HG03460 (cell line): ENCODE results near the gene PLK1.
A peak's percentile ranks its signal among the peaks of the same experiment; 100 is the strongest.
"Not testable (repeated sequence)": the region's sequence is repeated elsewhere in the genome, so short reads cannot be mapped to it uniquely, and the experiment has no call there.

Source experiments
- ATAC-seq: cut with Tn5 transposase; IDR thresholded peaks from one replicate; pipeline ENCODE4 v1.9.1; 2021; ENCODE audit not compliant: unreplicated experiment

Gene PLK1

DNA sequence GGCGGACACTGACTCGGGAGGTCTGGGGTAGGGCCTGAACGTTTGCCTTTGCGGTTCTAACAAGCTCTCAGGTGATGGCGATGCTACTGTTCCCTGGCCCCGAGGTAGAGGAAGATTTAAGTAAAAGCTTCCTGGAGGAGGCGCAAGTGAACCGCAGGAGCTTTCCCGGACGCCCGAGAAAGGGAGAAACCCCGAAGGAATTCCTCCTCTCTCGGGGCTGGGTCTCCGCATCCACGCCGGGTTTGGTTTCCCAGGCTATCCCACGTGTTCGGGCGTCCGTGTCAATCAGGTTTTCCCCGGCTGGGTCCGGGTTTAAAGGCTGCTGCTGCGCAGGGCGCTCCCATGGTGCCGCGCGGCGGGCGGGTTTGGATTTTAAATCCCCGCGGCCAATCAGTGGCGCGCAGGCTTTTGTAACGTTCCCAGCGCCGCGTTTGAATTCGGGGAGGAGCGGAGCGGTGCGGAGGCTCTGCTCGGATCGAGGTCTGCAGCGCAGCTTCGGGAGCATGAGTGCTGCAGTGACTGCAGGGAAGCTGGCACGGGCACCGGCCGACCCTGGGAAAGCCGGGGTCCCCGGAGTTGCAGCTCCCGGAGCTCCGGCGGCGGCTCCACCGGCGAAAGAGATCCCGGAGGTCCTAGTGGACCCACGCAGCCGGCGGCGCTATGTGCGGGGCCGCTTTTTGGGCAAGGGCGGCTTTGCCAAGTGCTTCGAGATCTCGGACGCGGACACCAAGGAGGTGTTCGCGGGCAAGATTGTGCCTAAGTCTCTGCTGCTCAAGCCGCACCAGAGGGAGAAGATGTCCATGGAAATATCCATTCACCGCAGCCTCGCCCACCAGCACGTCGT, at the start of gene PLK1:
PLK1 (plus strand) TSS at position 460 of the 844 bp plus-strand sequence; CDS start at position 504, 44 bp downstream.
- peak; percentile 88 for ATAC-seq

DNA sequence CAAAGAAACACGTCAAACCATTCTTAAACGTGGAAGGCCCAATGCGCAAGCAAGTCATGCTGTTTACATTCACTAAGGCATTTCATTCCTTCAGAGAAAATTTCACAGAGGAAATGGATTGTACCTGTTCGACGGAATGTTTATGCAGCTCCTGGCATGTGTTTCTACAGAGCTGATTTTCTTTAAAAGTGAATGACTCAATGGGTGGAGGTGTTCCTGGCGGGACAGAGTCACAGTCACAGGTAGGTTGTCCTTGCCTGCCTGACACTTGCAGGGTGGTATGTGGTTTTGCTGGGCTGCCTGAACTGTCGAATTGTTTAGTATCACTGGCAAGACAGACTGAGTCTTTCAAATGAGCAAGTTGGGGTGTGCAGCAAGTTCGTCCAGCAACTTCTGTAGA, 49.2 kb upstream of the PLK1 start:
- ATAC-seq = no peak

GRCh38 chr16:23631874-23632273, 46.8 kb upstream of the PLK1 start:
- not testable (repeated sequence) for ATAC-seq

DNA sequence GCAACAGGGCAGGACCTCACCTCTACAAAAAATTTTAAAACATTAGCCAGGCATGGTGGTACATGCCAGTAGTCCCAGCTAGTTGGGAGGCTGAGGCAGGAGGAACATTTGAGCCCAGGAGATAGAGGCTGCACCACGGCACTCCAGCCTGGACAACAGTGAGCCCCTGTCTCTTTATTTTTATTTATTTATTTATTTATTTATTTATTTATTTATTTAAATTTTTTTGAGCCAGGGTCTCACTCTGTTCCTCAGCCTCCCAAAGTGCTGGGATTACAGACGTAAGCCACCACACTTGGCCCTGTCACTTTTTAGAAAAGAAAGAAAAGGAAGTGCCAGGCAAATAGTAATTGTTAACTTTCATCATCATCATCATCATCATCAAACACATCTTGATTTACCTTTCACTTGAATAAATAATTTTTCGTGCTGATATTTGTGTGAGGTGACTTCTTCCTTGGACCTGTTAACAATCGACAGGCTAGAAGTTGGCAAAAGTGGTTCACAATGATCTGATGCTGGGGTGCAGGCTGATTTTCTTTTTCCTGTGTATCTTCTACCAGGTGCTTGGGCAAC, 44.1 kb upstream of the PLK1 start:
- no peak for ATAC-seq

- ATAC-seq = no peak
These were observed 42.7 kb upstream of the PLK1 start for GRCh38 chr16:23635958-23636357.

DNA sequence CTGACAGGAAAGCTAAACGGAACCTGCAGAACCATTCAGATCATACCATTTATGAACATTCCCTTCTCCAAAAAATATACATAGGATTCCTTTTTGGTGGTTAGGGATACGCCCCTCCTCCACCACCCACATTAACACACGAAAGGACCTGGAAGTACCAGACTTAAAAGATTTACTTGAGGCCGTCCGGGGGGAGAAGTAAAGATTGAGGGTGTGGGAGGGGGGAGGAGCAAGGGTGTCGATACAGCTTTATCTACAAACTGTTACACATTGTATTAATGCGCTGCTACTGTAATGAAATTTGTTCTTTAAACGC, 38.1 kb upstream of the PLK1 start:
- no peak for ATAC-seq

DNA sequence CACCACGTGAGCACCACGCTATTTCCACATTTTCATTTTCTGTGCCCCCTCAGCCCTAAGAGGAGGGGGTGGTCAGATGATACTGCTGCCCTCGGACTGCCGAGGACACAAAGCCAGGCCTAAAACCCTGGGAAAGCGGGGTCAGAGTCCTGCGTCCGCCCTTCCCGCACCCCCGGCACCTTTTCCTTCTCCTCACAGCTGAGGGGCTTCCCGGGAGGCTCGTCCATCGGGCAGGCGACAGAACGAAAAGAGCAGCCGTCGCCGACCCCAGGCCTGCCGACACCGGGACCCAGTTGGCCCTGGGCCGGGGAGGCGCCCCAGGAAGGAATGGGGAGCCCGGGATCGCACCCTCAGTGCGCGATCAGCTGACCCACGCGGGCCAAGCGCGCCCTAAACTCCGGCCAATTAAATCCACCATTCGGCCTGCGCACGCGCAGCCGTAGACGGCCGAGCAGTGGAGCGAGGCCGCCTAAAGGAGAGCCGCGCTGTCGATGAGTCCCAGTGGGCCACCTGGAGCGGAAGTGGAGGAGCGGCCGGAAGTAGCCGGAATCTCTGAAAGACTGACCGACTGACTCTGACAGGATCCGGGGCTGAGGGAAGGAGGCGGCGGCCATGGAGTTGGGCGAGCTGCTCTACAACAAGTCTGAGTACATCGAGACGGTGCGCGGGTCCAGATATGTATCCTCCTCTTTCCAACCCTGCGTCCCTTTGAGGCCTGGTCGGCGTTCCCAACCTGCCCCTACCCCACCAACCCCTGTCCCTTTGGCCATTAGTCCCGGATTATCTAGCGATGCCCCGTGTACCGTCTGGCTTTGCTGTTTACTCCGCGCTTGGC, 37.5 kb upstream of the PLK1 start, which contains the start of the genes DCTN5 and PALB2:
DCTN5 (plus strand) TSS at position 536 of the 835 bp plus-strand sequence; CDS start at position 613, 77 bp downstream.
PALB2 (minus strand) TSS at position 380 of the 835 bp plus-strand sequence; CDS start at position 227, 153 bp downstream.
- peak; percentile 96 for ATAC-seq

GRCh38 chr16:23642246-23642774, 36.4 kb upstream of the PLK1 start:
- ATAC-seq = no peak

- no peak for ATAC-seq
These were observed 27.8 kb upstream of the PLK1 start for GRCh38 chr16:23650674-23651416.

DNA sequence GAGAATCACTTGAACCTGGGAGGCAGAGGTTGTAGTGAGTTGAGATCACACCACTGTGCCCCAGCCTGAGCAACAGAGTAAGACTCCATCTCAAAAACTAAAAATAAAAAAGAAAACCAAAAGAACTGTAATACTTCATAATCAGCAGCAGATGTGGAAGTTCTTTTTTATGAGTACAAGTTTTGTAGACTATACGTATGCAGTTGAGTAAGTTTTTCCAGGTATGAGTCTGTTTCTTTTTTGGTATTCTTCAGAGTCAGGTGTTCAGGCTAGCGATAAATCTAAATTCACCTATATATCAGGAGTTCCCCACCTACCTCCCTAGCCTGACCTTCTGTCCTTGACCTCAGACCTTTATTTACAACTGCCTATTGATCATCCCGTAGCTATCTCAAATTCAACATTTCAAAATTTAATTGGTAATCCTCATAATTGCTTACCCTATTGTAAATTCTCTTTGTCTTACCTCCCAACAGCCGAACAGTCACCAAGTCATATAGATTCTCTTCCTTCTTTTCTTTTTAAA, 26.7 kb upstream of the PLK1 start:
- ATAC-seq = no peak

DNA sequence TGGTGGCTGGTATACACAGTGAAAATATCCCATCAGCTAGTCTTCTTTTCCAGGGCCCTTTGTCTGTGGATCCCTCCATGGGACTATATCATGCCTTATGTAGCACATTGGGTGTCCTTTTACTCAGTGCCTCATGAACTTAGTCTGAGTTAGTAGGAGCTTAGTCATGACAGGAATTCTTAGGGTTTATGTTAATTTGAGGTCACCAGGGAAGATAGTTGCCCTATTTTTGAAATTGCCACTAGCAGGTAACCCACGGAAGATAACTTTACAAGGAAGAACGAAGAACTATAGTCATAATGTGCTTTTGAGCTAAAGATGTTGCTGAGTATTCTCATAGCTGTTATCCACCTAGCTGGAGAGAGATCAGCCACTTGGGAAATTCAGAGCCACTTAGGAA, 14.8 kb upstream of the PLK1 start:
- ATAC-seq = no peak

DNA sequence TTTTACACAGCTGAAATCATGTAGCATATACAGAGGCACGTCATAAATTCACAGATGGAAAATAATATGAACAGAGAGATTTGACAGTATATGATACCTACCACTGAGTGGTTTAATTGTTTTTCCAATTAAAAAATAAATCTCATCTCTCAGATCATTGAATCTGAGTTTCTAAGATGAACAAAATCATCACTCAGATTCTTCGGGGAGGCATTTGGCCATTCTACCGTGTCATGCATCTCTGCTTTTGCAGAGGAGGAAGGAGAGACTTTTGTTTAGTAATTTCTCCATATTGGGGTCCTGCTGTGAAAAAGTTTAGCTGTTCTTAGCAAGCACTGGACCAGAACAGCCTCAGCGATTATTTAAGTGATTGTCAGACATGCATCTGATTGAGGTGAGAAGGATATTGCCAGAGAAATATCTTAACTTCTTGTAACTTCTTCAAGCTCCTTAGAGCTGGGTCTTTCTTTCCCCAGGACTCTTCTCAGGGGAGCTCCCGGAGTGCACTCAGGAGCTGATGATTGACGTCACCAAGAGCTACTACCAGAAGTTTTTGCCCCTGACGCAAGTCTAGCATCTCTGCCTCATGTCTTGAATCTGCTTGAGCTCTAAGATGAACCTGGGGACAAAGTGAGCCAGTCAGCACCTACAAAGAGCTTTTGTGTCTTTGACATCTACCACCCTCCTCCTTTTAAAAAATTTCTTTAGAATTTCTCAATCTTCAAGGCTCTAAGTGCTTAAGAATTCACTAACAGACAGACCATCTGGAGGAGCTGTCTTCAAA, 11.9 kb upstream of the PLK1 start:
- ATAC-seq = no peak

- ATAC-seq = no peak
These were observed 11.4 kb upstream of the PLK1 start for GRCh38 chr16:23667355-23667659.

GRCh38 chr16:23668225-23668624, 10.5 kb upstream of the PLK1 start:
- ATAC-seq = no peak

- ATAC-seq = no peak
These were observed 9.8 kb upstream of the PLK1 start for GRCh38 chr16:23668873-23669272.

DNA sequence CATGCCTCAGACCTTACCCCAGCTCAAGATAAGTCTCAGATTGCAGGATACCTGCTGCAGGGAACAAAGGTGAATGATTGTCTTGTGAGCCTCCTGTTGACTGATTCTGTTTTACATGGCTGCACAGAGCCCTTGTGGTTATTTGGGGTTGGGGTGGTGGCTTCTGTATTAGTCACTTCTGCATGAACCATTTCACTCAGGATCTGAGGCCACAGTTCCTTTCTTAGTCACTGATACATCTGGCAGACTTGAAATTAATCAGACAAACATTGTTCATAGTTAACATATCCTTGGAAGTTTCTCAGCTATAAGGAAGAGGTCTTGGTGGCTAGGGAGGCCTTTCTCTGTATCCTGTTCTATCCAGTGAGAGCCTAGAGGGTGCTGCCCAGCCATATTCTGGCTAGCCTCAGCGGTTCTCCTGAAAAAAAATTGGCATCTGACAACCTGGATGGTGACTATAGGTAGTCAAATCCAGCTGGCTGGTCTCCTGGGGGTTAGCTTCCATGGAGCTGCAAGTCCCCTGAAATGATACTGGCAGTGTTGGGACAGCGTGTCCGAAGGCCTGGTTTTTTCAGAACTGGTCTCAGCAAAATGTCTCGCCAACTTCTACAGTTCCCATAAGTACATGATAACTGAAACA, 8.4 kb upstream of the PLK1 start:
- ATAC-seq = peak; percentile 96

- ATAC-seq = no peak
These were observed 4.6 kb upstream of the PLK1 start for GRCh38 chr16:23673971-23674614.

DNA sequence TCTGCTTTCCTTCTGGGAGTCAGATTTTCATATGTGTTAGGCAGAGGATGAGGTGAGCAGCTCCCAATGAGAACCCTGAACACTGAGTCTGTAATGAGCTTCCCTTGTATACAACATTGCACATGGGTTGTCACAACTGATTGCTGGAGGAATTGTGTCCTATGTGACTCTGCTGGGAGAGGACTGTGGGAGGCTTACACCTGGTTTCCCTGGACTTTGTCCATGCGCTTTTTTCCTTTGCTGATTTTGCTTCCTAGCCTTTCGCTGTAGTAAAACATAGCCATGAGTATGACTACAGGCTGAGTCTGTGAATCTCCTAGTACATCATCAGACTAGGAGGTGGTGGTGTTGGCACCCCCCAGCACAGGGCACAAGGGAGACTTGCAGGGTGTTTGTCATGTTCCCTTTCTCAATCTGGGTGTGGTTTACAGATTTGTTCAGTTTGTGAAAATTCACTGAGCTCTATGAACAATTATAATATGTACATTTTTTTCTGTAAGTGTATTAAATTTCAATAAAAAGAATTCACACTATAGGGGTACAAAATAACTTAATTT, 1.7 kb upstream of the PLK1 start:
- ATAC-seq = no peak
